Parathyroid adenoma (tissue), 2 donors: ENCODE measurements around the gene FLNB.

Experiments
- H2AFZ ChIP-seq: fragments of 300-600 bp; sonication (generic); one replicate; pipeline ENCODE4 v1.7.0; 2017; ENCODE audit warnings: antibody characterized with exemption, mild to moderate bottlenecking
- H3K27ac ChIP-seq: fragments of 300-600 bp; sonication (generic); one replicate; pipeline ENCODE4 v1.7.0; 2017
- H3K27me3 ChIP-seq: fragments of 300-600 bp; sonication (generic); one replicate; pipeline ENCODE4 v1.7.0; 2017; ENCODE audit warnings: low read length; ENCODE audit not compliant: control insufficient read depth, insufficient read depth
- H3K36me3 ChIP-seq: fragments of 300-600 bp; sonication (generic); one replicate; pipeline ENCODE4 v1.7.0; 2017; ENCODE audit warnings: low read length; ENCODE audit not compliant: control insufficient read depth, insufficient read depth
- H3K4me1 ChIP-seq: fragments of 300-600 bp; sonication (generic); one replicate; pipeline ENCODE4 v1.7.0; 2017; ENCODE audit warnings: control low read depth
- H3K4me2 ChIP-seq: fragments of 300-600 bp; sonication (generic); one replicate; pipeline ENCODE4 v1.7.0; 2017; ENCODE audit warnings: low read length
- H3K4me3 ChIP-seq: fragments of 300-600 bp; sonication (generic); one replicate; pipeline ENCODE4 v1.7.0; 2017; ENCODE audit warnings: low read depth, low read length
- H3K79me2 ChIP-seq: fragments of 300-600 bp; sonication (generic); one replicate; pipeline ENCODE4 v1.7.0; 2017; ENCODE audit warnings: control low read depth
- H3K9ac ChIP-seq: fragments of 300-600 bp; sonication (generic); one replicate; pipeline ENCODE4 v1.7.0; 2017; ENCODE audit warnings: mild to moderate bottlenecking
- H3K9me3 ChIP-seq: fragments of 300-600 bp; sonication (generic); one replicate; pipeline ENCODE4 v1.7.0; 2017; ENCODE audit warnings: low read length; ENCODE audit not compliant: control insufficient read depth
- CTCF ChIP-seq: fragments of 300-600 bp; sonication (generic); IDR thresholded peaks from one replicate; pipeline ENCODE4 v1.7.0; 2017; ENCODE audit warnings: antibody characterized with exemption, mild to moderate bottlenecking
- donor health status: primary hyperparathyroidism.

FLNB gene

GRCh38 chr3:58154626-58155449, 146.6 kb downstream of the FLNB start:
- TF ChIP-seq CTCF = no peak
- H3K27me3 ChIP-seq = no peaks in the 10 kb centered on the region
- H3K79me2 ChIP-seq = no peaks in the 10 kb centered on the region
- no peak overlapping the region for H3K27ac ChIP-seq
- H3K4me2 ChIP-seq = no peak overlapping the region
- H2AFZ ChIP-seq = no peak overlapping the region
- H3K9ac ChIP-seq = no peak overlapping the region
- H3K9me3 ChIP-seq = no peaks in the 10 kb centered on the region
- H3K4me3 ChIP-seq = no peak overlapping the region
- no peaks in the 10 kb centered on the region for H3K36me3 ChIP-seq
- H3K4me1 ChIP-seq = no peaks in the 10 kb centered on the region

GRCh38 chr3:58155838-58156237, 147.6 kb downstream of the FLNB start:
- no peak overlapping the region for H3K4me3 ChIP-seq
- no peaks in the 10 kb centered on the region for H3K27me3 ChIP-seq
- no peaks in the 10 kb centered on the region for H3K36me3 ChIP-seq
- no peaks in the 10 kb centered on the region for H3K79me2 ChIP-seq
- no peak overlapping the region for H3K4me2 ChIP-seq
- H3K9ac ChIP-seq = no peak overlapping the region
- no peak for TF ChIP-seq CTCF
- no peaks in the 10 kb centered on the region for H3K4me1 ChIP-seq
- no peak overlapping the region for H3K27ac ChIP-seq
- no peak overlapping the region for H2AFZ ChIP-seq
- H3K9me3 ChIP-seq = no peaks in the 10 kb centered on the region

- Histone ChIP-seq H3K4me2 (no peak overlapping the region), H3K4me1 (peaks cover 4% of the 10 kb centered on the region), H3K4me3 (no peak overlapping the region), H3K36me3 (no peaks in the 10 kb centered on the region), H2AFZ (no peak overlapping the region), H3K9ac (no peak overlapping the region), H3K27ac (no peak overlapping the region), H3K27me3 (no peaks in the 10 kb centered on the region), H3K9me3 (no peaks in the 10 kb centered on the region), H3K79me2 (no peaks in the 10 kb centered on the region)
- TF ChIP-seq CTCF = no peak
These were observed 149.5 kb downstream of the FLNB start for GRCh38 chr3:58157700-58158099.

- no peaks in the 10 kb centered on the region for H3K79me2 ChIP-seq
- no peaks in the 10 kb centered on the region for H3K36me3 ChIP-seq
- no peak overlapping the region for H2AFZ ChIP-seq
- no peak overlapping the region for H3K4me3 ChIP-seq
- no peak overlapping the region for H3K9ac ChIP-seq
- no peak overlapping the region for H3K27ac ChIP-seq
- H3K27me3 ChIP-seq = no peaks in the 10 kb centered on the region
- H3K9me3 ChIP-seq = no peaks in the 10 kb centered on the region
- no peak for TF ChIP-seq CTCF
- peaks cover 6% of the 10 kb centered on the region for H3K4me1 ChIP-seq
- H3K4me2 ChIP-seq = no peak overlapping the region
These were observed 150.4 kb downstream of the FLNB start for GRCh38 chr3:58158442-58159153.
